ENCODE measurements around the gene ANKRD29. TPM values are rescaled to one million over a fixed set of nuclear protein-coding genes. Genes with fewer than 3 reads are reported as not detected.
A peak's percentile ranks its signal among the peaks of the same experiment; 100 is the strongest.

ANKRD29 gene
- total RNA-seq, 1 donor from 2014 or later: not detected

GRCh38 chr18:23689616-23690504, 27.1 kb upstream of the ANKRD29 start:
- Mint-ChIP-seq H3K36me3 (ENCODE audit: unreplicated experiment) (no peaks in the 10 kb centered on the region), H3K4me3 (ENCODE audit: unreplicated experiment) (peak overlapping the region; percentile 64), H3K27me3 (ENCODE audit: unreplicated experiment) (peaks cover 14% of the 10 kb centered on the region), H3K27ac (ENCODE audit: unreplicated experiment) (no peak overlapping the region), H3K4me1 (ENCODE audit: low read depth, unreplicated experiment) (no peaks in the 10 kb centered on the region), H3K9me3 (ENCODE audit: unreplicated experiment) (peaks cover 2% of the 10 kb centered on the region)
- no peak for TF ChIP-seq CTCF (IDR thresholded peaks at IDR 0.05; ENCODE audit: partially characterized antibody, unreplicated experiment)
- peak; percentile 43 for DNase-seq

GRCh38 chr18:23689031-23689615, 26.4 kb upstream of the ANKRD29 start, which contains the start of gene LAMA3:
Gene LAMA3 (plus strand): TSS chr18:23689453. CDS start chr18:23689684, 231 bp downstream.
- Mint-ChIP-seq H3K36me3 (ENCODE audit: unreplicated experiment) (no peaks in the 10 kb centered on the region), H3K9me3 (ENCODE audit: unreplicated experiment) (peaks cover 2% of the 10 kb centered on the region), H3K4me3 (ENCODE audit: unreplicated experiment) (peak within 1 kb of the TSS; percentile 73), H3K27me3 (ENCODE audit: unreplicated experiment) (peaks cover 13% of the 10 kb centered on the region), H3K4me1 (ENCODE audit: low read depth, unreplicated experiment) (no peaks in the 10 kb centered on the region), H3K27ac (ENCODE audit: unreplicated experiment) (no peak within 1 kb of the TSS)
- TF ChIP-seq CTCF (IDR thresholded peaks at IDR 0.05; ENCODE audit: partially characterized antibody, unreplicated experiment): no peak
- DNase-seq: no peak

GRCh38 chr18:23688528-23688927, 25.8 kb upstream of the ANKRD29 start:
- H3K9me3 Mint-ChIP-seq (ENCODE audit: unreplicated experiment): peaks cover 2% of the 10 kb centered on the region
- no peak overlapping the region for H3K27ac Mint-ChIP-seq (ENCODE audit: unreplicated experiment)
- no peaks in the 10 kb centered on the region for H3K4me1 Mint-ChIP-seq (ENCODE audit: low read depth, unreplicated experiment)
- no peaks in the 10 kb centered on the region for H3K36me3 Mint-ChIP-seq (ENCODE audit: unreplicated experiment)
- no peak overlapping the region for H3K4me3 Mint-ChIP-seq (ENCODE audit: unreplicated experiment)
- no peak for DNase-seq
- no peak for TF ChIP-seq CTCF (IDR thresholded peaks at IDR 0.05; ENCODE audit: partially characterized antibody, unreplicated experiment)
- peaks cover 13% of the 10 kb centered on the region for H3K27me3 Mint-ChIP-seq (ENCODE audit: unreplicated experiment)

GRCh38 chr18:23684515-23685197, 21.9 kb upstream of the ANKRD29 start:
- Mint-ChIP-seq H3K4me3 (ENCODE audit: unreplicated experiment) (no peak overlapping the region), H3K4me1 (ENCODE audit: low read depth, unreplicated experiment) (no peaks in the 10 kb centered on the region), H3K9me3 (ENCODE audit: unreplicated experiment) (peaks cover 4% of the 10 kb centered on the region), H3K27me3 (ENCODE audit: unreplicated experiment) (peaks cover 5% of the 10 kb centered on the region), H3K36me3 (ENCODE audit: unreplicated experiment) (no peaks in the 10 kb centered on the region), H3K27ac (ENCODE audit: unreplicated experiment) (no peak overlapping the region)
- DNase-seq: no peak
- TF ChIP-seq CTCF (IDR thresholded peaks at IDR 0.05; ENCODE audit: partially characterized antibody, unreplicated experiment): no peak
